ENCODE results near the gene CRACDL.

- TF ChIP-seq RCOR2 (CRISPR knock-in tag; IDR thresholded peaks at IDR 0.05) (no peak), POLR2AphosphoS5 (IDR thresholded peaks at IDR 0.05; ENCODE audit: low read depth, low read length) (no peak), CTCF (CRISPR knock-in tag; IDR thresholded peaks at IDR 0.05) (no peak), MNT (IDR thresholded peaks at IDR 0.05) (no peak), SRF (IDR thresholded peaks at IDR 0.05; ENCODE audit: low read depth, low read length) (no peak), ZNF274 (CRISPR knock-in tag; IDR thresholded peaks at IDR 0.05) (no peak)
- TF ChIP-seq, protein P1, sequence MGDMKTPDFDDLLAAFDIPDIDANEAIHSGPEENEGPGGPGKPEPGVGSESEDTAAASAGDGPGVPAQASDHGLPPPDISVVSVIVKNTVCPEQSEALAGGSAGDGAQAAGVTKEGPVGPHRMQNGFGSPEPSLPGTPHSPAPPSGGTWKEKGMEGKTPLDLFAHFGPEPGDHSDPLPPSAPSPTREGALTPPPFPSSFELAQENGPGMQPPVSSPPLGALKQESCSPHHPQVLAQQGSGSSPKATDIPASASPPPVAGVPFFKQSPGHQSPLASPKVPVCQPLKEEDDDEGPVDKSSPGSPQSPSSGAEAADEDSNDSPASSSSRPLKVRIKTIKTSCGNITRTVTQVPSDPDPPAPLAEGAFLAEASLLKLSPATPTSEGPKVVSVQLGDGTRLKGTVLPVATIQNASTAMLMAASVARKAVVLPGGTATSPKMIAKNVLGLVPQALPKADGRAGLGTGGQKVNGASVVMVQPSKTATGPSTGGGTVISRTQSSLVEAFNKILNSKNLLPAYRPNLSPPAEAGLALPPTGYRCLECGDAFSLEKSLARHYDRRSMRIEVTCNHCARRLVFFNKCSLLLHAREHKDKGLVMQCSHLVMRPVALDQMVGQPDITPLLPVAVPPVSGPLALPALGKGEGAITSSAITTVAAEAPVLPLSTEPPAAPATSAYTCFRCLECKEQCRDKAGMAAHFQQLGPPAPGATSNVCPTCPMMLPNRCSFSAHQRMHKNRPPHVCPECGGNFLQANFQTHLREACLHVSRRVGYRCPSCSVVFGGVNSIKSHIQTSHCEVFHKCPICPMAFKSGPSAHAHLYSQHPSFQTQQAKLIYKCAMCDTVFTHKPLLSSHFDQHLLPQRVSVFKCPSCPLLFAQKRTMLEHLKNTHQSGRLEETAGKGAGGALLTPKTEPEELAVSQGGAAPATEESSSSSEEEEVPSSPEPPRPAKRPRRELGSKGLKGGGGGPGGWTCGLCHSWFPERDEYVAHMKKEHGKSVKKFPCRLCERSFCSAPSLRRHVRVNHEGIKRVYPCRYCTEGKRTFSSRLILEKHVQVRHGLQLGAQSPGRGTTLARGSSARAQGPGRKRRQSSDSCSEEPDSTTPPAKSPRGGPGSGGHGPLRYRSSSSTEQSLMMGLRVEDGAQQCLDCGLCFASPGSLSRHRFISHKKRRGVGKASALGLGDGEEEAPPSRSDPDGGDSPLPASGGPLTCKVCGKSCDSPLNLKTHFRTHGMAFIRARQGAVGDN (CRISPR knock-in tag; IDR thresholded peaks at IDR 0.05): no peak
These were observed 70.0 kb downstream of the CRACDL start for GRCh38 chr2:98866033-98866432.
